GM11168 (cell line): ENCODE data around the gene AQP9.
"Not testable (repeated sequence)": the region's sequence is repeated elsewhere in the genome, so short reads cannot be mapped to it uniquely, and the experiment has no call there.

Experiments used
- in situ Hi-C: fragments of 300-500 bp; cut with MboI; formaldehyde crosslinking; loops from one replicate; pipeline ENCODE4 v1.12.0; 2022; ENCODE audit warnings: low sequenced_read_pairs; ENCODE audit not compliant: unreplicated experiment

Gene AQP9

GRCh38 chr15:58175955-58176354 lies 37.8 kb downstream of the AQP9 start:
- in situ Hi-C loops = no loop called here

- in situ Hi-C loops = no loop called here
Measured at GRCh38 chr15:58178668-58179067, 40.5 kb downstream of the AQP9 start.

GRCh38 chr15:58179206-58179605 lies 41.0 kb downstream of the AQP9 start:
- in situ Hi-C loops = no loop called here

- in situ Hi-C loops = no loop called here
Measured at GRCh38 chr15:58179741-58180381, 41.7 kb downstream of the AQP9 start.

GRCh38 chr15:58182460-58183163 lies 44.4 kb downstream of the AQP9 start:
- in situ Hi-C loops = no loop called here

GRCh38 chr15:58185439-58185838 lies 47.3 kb downstream of the AQP9 start:
- in situ Hi-C loops = no loop called here

- in situ Hi-C loops = no loop called here
Measured at GRCh38 chr15:58189148-58189811, 51.1 kb downstream of the AQP9 start.

GRCh38 chr15:58190419-58190818 lies 52.2 kb downstream of the AQP9 start:
- in situ Hi-C loops = no loop called here

- in situ Hi-C loops = not testable (repeated sequence)
Measured at GRCh38 chr15:58193636-58194035, 55.5 kb downstream of the AQP9 start.

GRCh38 chr15:58200739-58201138 lies 62.6 kb downstream of the AQP9 start:
- in situ Hi-C loops = loop anchor here (25.0 kb wide), 1 partner anchor 1337 kb away; no protein-coding TSS in a partner anchor

GRCh38 chr15:58201516-58201915 lies 63.3 kb downstream of the AQP9 start:
- in situ Hi-C loops = loop anchor here (25.0 kb wide), 1 partner anchor 1336 kb away; no protein-coding TSS in a partner anchor

GRCh38 chr15:58203537-58203936 lies 65.4 kb downstream of the AQP9 start:
- in situ Hi-C loops = loop anchor here (25.0 kb wide), 1 partner anchor 1334 kb away; no protein-coding TSS in a partner anchor

- in situ Hi-C loops = loop anchor here (25.0 kb wide), 1 partner anchor 1331 kb away; no protein-coding TSS in a partner anchor
Measured at GRCh38 chr15:58206151-58206550, 68.0 kb downstream of the AQP9 start.

GRCh38 chr15:58208217-58208616 lies 70.0 kb downstream of the AQP9 start:
- in situ Hi-C loops = loop anchor here (25.0 kb wide), 1 partner anchor 1329 kb away; no protein-coding TSS in a partner anchor

- in situ Hi-C loops = loop anchor here (25.0 kb wide), 1 partner anchor 1328 kb away; no protein-coding TSS in a partner anchor
Measured at GRCh38 chr15:58209007-58209481, 70.9 kb downstream of the AQP9 start.

- in situ Hi-C loops = loop anchor here (25.0 kb wide), 1 partner anchor 1327 kb away; no protein-coding TSS in a partner anchor
Measured at GRCh38 chr15:58210031-58210430, 71.8 kb downstream of the AQP9 start.

- in situ Hi-C loops = loop anchor here (25.0 kb wide), 1 partner anchor 1324 kb away; no protein-coding TSS in a partner anchor
Measured at GRCh38 chr15:58212909-58213526, 74.8 kb downstream of the AQP9 start.

GRCh38 chr15:58213587-58214338 lies 75.6 kb downstream of the AQP9 start:
- in situ Hi-C loops = loop anchor here (25.0 kb wide), 1 partner anchor 1324 kb away; no protein-coding TSS in a partner anchor

- in situ Hi-C loops = loop anchor here (25.0 kb wide), 1 partner anchor 1323 kb away; no protein-coding TSS in a partner anchor
Measured at GRCh38 chr15:58214591-58215340, 76.6 kb downstream of the AQP9 start.
